ENCODE data around the gene KRTAP4-8.
"Not testable (repeated sequence)": the region's sequence is repeated elsewhere in the genome, so short reads cannot be mapped to it uniquely, and the experiment has no call there.

Gene KRTAP4-8

GRCh38 chr17:41108728-41109386, 10.9 kb upstream of the KRTAP4-8 start:
- not testable (repeated sequence) for DNase-seq (ENCODE audit: low read depth)

GRCh38 chr17:41107941-41108450, 10.1 kb upstream of the KRTAP4-8 start:
- DNase-seq (ENCODE audit: low read depth) = no peak

GRCh38 chr17:41105347-41105746, 7.4 kb upstream of the KRTAP4-8 start, which contains the start of gene KRTAP4-9:
Gene KRTAP4-9 (plus strand): TSS chr17:41105389. CDS start chr17:41105389, 0 bp downstream.
- not testable (repeated sequence) for DNase-seq (ENCODE audit: low read depth)

GRCh38 chr17:41104386-41105038, 6.6 kb upstream of the KRTAP4-8 start:
- not testable (repeated sequence) for DNase-seq (ENCODE audit: low read depth)

GRCh38 chr17:41103896-41104295, 6.0 kb upstream of the KRTAP4-8 start:
- DNase-seq (ENCODE audit: low read depth) = no peak

GRCh38 chr17:41101586-41102259, 3.8 kb upstream of the KRTAP4-8 start, which contains the start of gene KRTAP4-16:
Gene KRTAP4-16 (minus strand): TSS chr17:41102209. CDS start chr17:41102209, 0 bp downstream.
- DNase-seq (ENCODE audit: low read depth) = no peak

GRCh38 chr17:41099682-41100480, 1.9 kb upstream of the KRTAP4-8 start:
- DNase-seq (ENCODE audit: low read depth) = not testable (repeated sequence)

DNA sequence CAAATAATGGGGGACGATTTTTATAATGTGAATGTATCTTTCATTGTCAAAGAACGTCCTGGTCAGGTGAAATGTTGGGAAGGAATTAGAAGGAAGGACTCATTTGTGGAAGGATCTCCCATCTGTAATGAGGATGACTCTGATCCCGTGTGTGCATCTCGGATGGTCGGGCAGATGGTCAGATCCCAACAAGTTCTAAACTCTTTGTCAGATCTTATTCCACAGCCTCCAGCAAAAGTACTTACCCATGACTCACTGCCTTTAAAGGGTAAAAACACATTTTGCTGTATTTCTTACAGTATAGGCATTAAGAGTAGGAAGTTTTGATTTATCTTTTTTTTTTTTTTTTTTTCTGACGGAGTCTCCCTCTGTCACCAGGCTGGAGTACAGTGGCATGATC, 539 bp upstream of the KRTAP4-8 start:
- DNase-seq (ENCODE audit: low read depth) = no peak

DNA sequence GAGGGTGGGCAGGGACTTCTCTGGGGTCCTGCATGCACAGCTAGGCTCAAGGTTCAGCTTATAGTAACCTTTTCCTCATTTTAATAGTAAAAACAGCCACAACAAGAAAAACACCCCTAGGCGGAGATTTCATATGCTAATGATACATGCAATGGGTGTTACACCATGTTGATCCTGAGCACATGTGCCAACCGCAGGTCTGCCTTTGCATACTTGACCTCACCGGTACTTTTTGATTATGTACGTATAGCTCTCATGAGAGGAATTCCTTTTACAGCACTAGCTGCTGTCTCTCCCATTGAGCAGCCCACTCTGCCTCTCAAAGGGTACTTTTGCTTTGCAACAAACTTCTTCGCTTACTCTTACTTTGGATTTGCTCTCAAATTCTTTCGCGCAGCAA, 1.9 kb downstream of the KRTAP4-8 start:
- DNase-seq (ENCODE audit: low read depth) = no peak

- DNase-seq (ENCODE audit: low read depth) = not testable (repeated sequence)
Observed at GRCh38 chr17:41088760-41089352, 9.1 kb downstream of the KRTAP4-8 start.

DNA sequence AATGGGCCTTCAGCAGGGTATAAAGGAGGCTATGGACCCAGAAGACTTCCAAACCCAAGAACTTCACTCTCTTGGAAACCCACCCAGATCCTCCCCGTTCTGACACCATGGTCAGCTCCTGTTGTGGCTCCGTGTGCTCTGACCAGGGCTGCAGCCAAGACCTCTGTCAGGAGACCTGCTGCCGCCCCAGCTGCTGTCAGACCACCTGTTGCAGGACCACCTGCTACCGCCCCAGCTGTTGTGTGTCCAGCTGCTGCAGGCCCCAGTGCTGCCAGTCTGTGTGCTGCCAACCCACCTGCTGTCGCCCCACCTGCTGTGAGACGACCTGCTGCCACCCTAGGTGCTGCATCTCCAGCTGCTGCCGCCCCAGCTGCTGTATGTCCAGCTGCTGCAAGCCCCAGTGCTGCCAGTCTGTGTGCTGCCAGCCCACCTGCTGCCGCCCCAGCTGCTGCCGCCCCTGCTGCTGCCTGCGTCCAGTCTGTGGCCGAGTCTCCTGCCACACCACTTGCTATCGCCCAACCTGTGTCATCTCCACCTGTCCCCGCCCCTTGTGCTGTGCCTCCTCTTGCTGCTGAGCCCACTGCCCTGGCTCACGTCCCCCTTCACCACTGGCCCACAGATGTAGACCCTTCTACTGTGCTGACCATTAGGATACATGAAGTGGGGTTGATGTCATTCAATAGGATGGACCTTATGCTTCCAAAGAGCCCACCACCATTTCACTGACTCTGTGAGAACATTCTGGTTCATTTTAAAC, 13.7 kb downstream of the KRTAP4-8 start, which contains the start of gene KRTAP4-7:
Gene KRTAP4-7 (plus strand): TSS at position 51 of the 757 bp plus-strand sequence. CDS start 57 bp downstream, at position 108.
- not testable (repeated sequence) for DNase-seq (ENCODE audit: low read depth)

DNA sequence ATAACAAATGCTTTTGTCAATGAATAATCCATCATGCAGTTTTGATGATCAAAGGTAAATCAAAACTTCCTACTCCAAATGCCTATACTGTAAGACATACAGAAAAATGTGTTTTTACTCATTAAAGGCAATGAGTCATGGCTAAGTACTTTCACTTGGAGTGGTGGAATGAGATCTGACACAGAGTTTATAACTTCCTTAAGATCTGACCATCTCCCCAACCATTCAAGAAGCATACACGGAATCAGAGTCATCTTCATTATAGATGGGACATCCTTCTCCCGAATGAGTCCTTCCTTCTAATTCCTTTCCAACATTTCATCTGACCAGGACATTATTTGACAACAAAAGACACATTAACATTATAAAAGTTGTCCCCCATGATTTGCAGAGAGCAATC, 14.5 kb downstream of the KRTAP4-8 start:
- DNase-seq (ENCODE audit: low read depth) = not testable (repeated sequence)

DNA sequence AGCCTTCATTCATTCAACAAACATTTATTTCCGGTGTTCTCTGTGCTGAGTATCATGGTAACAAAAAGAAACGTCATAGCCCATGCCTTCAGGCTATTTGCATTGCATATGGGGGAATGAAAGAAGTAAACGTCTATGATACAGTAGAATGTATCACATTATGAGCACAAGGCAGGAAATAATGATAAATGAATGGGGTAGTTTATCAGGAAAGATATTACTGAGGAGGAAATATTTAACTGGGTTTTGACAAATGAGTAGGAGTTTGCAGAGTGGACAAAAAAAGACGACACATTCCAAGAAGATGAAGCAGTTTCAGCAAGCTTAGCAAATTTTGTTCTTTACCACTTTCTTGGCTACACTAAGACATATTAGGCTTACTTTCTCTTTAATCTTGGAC, 15.3 kb downstream of the KRTAP4-8 start:
- no peak for DNase-seq (ENCODE audit: low read depth)

DNA sequence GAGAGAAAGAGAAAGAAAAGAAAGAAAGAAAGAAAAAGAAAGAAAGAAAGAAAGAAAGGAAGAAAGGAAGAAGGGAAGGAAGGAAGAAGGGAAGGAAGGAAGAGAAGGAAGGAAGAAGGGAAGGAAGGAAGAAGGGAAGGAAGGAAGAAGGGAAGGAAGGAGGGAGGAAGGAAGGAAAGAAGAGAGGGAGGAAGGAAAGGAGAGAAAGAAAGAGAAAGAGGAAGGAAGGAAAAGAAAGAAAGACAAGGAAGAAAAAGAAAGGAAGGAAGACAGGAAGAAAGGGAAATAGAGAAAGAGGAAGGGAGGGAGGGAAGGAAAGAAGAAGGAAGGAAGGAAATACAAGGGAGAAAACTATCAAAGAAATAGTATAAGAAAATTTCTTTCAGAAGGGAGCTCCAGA, 21.2 kb downstream of the KRTAP4-8 start:
- DNase-seq (ENCODE audit: low read depth) = no peak

DNA sequence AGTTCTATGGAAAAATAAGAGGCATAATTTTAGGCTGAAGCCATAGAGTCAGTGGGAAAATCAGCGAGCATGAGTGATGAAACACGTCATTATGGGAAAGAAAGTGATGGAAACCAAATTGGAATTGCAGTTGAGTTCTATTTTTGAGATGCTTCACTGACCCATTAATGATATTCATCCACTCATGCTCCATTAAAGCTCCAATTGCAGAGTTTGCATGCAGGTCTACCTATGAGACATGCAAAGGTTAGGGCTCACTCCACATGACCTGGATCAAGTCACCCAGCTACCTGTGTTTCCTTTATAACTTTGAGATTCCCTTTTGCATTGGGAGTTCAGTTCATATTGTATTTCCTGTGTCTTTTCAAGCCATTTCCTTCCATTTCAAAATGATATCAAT, 24.3 kb downstream of the KRTAP4-8 start:
- DNase-seq (ENCODE audit: low read depth) = no peak

DNA sequence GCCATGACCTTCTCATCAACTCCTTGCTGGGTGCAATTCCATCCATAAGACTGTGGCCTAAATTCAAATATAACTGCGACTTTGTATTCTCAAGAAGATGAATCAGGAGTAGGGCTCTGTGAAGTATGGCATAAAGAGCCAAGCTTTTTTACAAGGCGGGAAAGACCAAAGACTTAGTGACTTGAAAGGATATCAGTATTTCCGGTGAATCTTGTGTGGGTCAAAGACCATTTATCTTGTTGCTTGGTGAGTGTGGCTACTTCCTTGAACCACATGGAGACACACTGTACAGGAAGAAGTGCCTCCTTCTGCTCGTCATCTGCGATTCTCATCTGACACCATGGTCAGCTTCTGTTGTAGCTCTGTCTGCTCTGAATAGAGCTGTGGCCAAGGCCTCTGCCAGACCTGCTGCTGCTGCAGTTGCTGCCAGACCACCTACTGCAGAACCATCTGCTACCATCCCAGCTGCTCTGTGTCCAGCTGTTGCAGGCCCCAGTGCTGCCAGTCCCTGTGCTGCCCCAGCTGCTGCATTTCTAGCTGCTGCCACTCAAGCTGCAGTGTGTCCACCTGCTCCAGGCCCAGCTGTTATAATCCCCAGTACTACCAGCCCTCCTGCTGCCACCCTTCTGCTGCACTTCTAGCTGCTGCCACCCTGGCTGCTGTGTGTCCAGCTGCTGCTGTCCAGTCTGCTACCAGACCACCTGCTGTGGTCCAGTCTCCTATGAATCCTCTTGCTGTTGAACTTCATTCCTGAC, 26.2 kb downstream of the KRTAP4-8 start:
- DNase-seq (ENCODE audit: low read depth) = no peak

DNA sequence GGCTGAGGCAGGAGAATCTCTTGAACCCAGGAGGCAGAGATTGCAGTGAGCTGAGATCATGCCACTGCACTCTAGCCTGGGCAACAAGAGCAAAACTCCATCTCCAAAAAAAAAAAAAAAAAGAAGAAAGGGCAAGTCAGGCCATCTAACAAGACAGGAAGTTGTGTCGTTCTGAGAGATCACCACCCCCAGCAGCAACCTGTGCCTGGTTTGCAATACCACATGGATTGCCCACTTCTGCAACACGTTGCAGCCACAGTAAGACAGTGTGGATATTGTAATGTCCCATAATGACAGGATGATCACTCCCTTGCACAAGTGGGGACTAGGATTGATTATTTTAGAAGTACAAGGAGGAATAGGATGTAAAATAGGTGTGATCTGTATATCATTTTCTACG, 28.9 kb downstream of the KRTAP4-8 start:
- no peak for DNase-seq (ENCODE audit: low read depth)

DNA sequence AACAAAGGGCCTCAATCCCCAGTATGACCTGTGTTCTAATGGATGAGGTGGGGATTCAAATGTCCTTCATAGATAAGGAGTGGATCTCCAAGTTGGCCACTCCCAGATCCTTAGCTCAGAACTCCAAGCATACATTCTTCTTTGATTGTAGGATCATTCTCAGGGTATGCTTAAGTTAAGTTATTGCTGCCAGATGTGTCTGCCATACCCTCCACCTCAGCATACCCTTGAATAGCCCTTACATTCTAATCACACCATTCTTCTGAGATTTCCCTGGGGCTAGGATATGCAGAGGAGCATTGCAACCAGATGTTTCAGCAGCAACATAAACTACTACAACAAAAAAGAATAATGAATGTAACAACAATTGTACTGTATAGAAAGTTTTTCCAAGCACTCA, 30.7 kb downstream of the KRTAP4-8 start:
- no peak for DNase-seq (ENCODE audit: low read depth)

GRCh38 chr17:41065829-41066624, 31.9 kb downstream of the KRTAP4-8 start, which contains the start of gene KRTAP2-4:
Gene KRTAP2-4 (minus strand): TSS chr17:41065879. CDS start chr17:41065845, 34 bp downstream.
- no peak for DNase-seq (ENCODE audit: low read depth)
